C4-2B (cell line): Measurements from ENCODE around the gene ACVR2B.

ENCODE experiments used
- CTCF ChIP-seq: fragments of 450-650 bp; conservative IDR thresholded peaks from 2 replicates; pipeline ENCODE4 v1.5.1; 2017; ENCODE audit warnings: mild to moderate bottlenecking
- ZFX ChIP-seq: fragments of 450-650 bp; IDR thresholded peaks from 2 replicates; pipeline ENCODE4 v1.6.1; 2017

GRCh38 chr3:38538773-38539353 lies 85.2 kb downstream of the ACVR2B start:
- no peak for TF ChIP-seq CTCF
- TF ChIP-seq ZFX: no peak
